K562 (cell line): ENCODE measurements around the gene CABP4. TPM values are rescaled to one million over a fixed set of nuclear protein-coding genes. Genes with fewer than 3 reads are reported as not detected.
A peak's percentile ranks its signal among the peaks of the same experiment; 100 is the strongest.

Experiments
- BCL6 ChIP-seq: fragments of 250-450 bp; sonication (Bioruptor Pico); IDR thresholded peaks from 2 replicates; pipeline ENCODE4 v1.4.0; 2020
- CBX2 ChIP-seq: fragments of 200-600 bp; sonication (generic); IDR thresholded peaks from one replicate; pipeline ENCODE4 v1.6.1; 2012; ENCODE audit warnings: mild to moderate bottlenecking, low read length, inconsistent platforms; ENCODE audit not compliant: insufficient read depth, poor library complexity, severe bottlenecking
- FOXA3 ChIP-seq, 2 experiments: fragments of 450-650 bp in 1 of 2; sonication (generic) in 1 of 2; formaldehyde crosslinking; IDR thresholded peaks in 1 of 2; conservative IDR thresholded peaks in 1 of 2; 2 replicates each; pipeline versions ENCODE4 v1.4.0 to v1.8.0; 2020 to 2022; ENCODE audit warnings: mild to moderate bottlenecking in 2 of 2, missing genetic modification reagents in 1 of 2
- FOXK1 ChIP-seq: sonication (generic); formaldehyde crosslinking; IDR thresholded peaks from 2 replicates; pipeline ENCODE4 v1.8.0; 2022; ENCODE audit warnings: missing genetic modification reagents, mild to moderate bottlenecking, borderline replicate concordance
- FOXO4 ChIP-seq: fragments of 450-650 bp; formaldehyde crosslinking; IDR thresholded peaks from 2 replicates; pipeline ENCODE4 v1.4.0; 2020; ENCODE audit warnings: mild to moderate bottlenecking, moderate library complexity
- HDAC1 ChIP-seq, 2 experiments: fragments of 450-650 bp; IDR thresholded peaks; 2 replicates each; pipeline ENCODE4 v1.6.1; 2016 to 2017; ENCODE audit warnings: inconsistent platforms in 1 of 2, mild to moderate bottlenecking in 1 of 2, moderate library complexity in 1 of 2
- HES1 ChIP-seq: fragments of 450-650 bp; IDR thresholded peaks from 2 replicates; pipeline ENCODE4 v1.6.1; 2016; ENCODE audit warnings: low read depth, mild to moderate bottlenecking, moderate library complexity
- HEY1 ChIP-seq: fragments of 250-450 bp; sonication (Bioruptor Pico); IDR thresholded peaks from 2 replicates; pipeline ENCODE4 v1.5.0; 2020; ENCODE audit warnings: mild to moderate bottlenecking, moderate library complexity, borderline replicate concordance
- JUND ChIP-seq, 2 experiments: IDR thresholded peaks; 2 replicates in 1 of 2; 3 replicates in 1 of 2; pipeline ENCODE4 v1.6.1; 2011; ENCODE audit warnings: borderline replicate concordance in 2 of 2, low read depth in 2 of 2, low read length in 2 of 2, improper control_type of control experiment in 1 of 2, missing biosample characterization in 1 of 2, missing genetic modification characterization in 1 of 2, missing genetic modification reagents in 1 of 2
- L3MBTL2 ChIP-seq: fragments of 450-650 bp; IDR thresholded peaks from 2 replicates; pipeline ENCODE4 v1.6.1; 2016; ENCODE audit warnings: mild to moderate bottlenecking, moderate library complexity
- POLR2AphosphoS2 ChIP-seq: IDR thresholded peaks from 2 replicates; pipeline ENCODE4 v1.6.1; 2012; ENCODE audit warnings: low read length, improper control_type of control experiment
- POLR2G ChIP-seq: fragments of 200-400 bp; formaldehyde crosslinking; IDR thresholded peaks from 2 replicates; pipeline ENCODE4 v1.6.1; 2017; ENCODE audit warnings: low read depth, mild to moderate bottlenecking, antibody characterized with exemption, low read length, moderate library complexity
- PRMT5 ChIP-seq: sonication (generic); formaldehyde crosslinking; IDR thresholded peaks from 2 replicates; pipeline ENCODE4 v1.5.0; 2020; ENCODE audit warnings: missing genetic modification reagents
- SRSF9 ChIP-seq: fragments of 200-400 bp; formaldehyde crosslinking; IDR thresholded peaks from 2 replicates; pipeline ENCODE4 v1.6.1; 2017; ENCODE audit warnings: low read depth, low read length, borderline replicate concordance
- TBP ChIP-seq: optimal IDR thresholded peaks from 2 replicates; pipeline ENCODE3; 2011; ENCODE audit warnings: low read depth, low read length, improper control_type of control experiment
- ZNF311 ChIP-seq: fragments of 250-450 bp; sonication (Bioruptor Pico); IDR thresholded peaks from 2 replicates; pipeline ENCODE4 v1.4.0; 2020; ENCODE audit warnings: mild to moderate bottlenecking, moderate library complexity
- polyA plus RNA-seq, 8 experiments: library from polyadenylated mRNA; depleted of rRNA in 4 of 8; stranded (reverse) in 5 of 8; unstranded in 3 of 8; fragments of >200 nt; fragmentation: Nextera tagmentation in 2 of 8; fragmentation: Illumina TruSeq in 1 of 8; extraction: Ambion mirVana in 2 of 8; extraction: Trizol in 1 of 8; gene quantifications; 2 replicates each; pipeline versions ENCODE4 v1.2.1 to v1.2.3, GENCODE V29; 2011 to 2014; ENCODE audit warnings: inconsistent platforms in 1 of 8, missing spikeins in 1 of 8
- total RNA-seq, 7 experiments: library from RNA; depleted of rRNA in 6 of 7; stranded (reverse); fragments of >200 nt in 6 of 7; fragmentation: Illumina TruSeq in 2 of 7; extraction: Trizol in 2 of 7; gene quantifications; 2 replicates each; pipeline versions ENCODE4 v1.2.1 to v1.2.3, GENCODE V29; 2011 to 2021; ENCODE audit warnings: low replicate concordance in 1 of 7
- TF ChIP-seq, protein P1 (sequence below): fragments of 250-450 bp; sonication (Bioruptor Pico); IDR thresholded peaks from 2 replicates; pipeline ENCODE4 v1.5.0; 2021
- TF ChIP-seq, protein P2 (sequence below): fragments of 250-450 bp; sonication (Bioruptor Pico); IDR thresholded peaks from 2 replicates; pipeline ENCODE4 v1.5.0; 2020; ENCODE audit warnings: mild to moderate bottlenecking, borderline replicate concordance
- TF ChIP-seq, protein P3 (sequence below): fragments of 200-800 bp; sonication (Bioruptor generic); IDR thresholded peaks from 2 replicates; pipeline ENCODE4 v1.6.1; 2017; ENCODE audit warnings: missing genetic modification characterization, missing compliant biosample characterization

CABP4 gene
- total and polyA plus RNA-seq, 9 of the 15 experiments (the other 6 are each of a cell fraction or from before 2014, with no cell fraction given) = 0.11 TPM; not detected in 8

- TF ChIP-seq, protein P1, sequence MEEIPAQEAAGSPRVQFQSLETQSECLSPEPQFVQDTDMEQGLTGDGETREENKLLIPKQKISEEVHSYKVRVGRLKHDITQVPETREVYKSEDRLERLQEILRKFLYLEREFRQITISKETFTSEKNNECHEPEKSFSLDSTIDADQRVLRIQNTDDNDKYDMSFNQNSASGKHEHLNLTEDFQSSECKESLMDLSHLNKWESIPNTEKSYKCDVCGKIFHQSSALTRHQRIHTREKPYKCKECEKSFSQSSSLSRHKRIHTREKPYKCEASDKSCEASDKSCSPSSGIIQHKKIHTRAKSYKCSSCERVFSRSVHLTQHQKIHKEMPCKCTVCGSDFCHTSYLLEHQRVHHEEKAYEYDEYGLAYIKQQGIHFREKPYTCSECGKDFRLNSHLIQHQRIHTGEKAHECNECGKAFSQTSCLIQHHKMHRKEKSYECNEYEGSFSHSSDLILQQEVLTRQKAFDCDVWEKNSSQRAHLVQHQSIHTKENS (CRISPR knock-in tag) = no peak
- peak; percentile 73 for TF ChIP-seq TBP
- 0 out of 2 replicates have a peak, but pooled peaks have one; percentile 13 for TF ChIP-seq JUND (IDR thresholded peaks at IDR 0.05; ENCODE audit: borderline replicate concordance, low read depth, low read length)
- TF ChIP-seq JUND (tag; IDR thresholded peaks at IDR 0.05; ENCODE audit: borderline replicate concordance, low read depth, low read length) = no peak; the same call in 2 of the 3 replicates
- no peak for TF ChIP-seq FOXA3 (CRISPR knock-in tag; conservative IDR thresholded peaks at IDR 0.05 in 1 of 2, IDR thresholded peaks at IDR 0.05 in 1 of 2)
- no peak for TF ChIP-seq HEY1 (CRISPR knock-in tag)
- TF ChIP-seq PRMT5 (CRISPR knock-in tag) = no peak
- no peak for TF ChIP-seq CBX2
- no peak for TF ChIP-seq POLR2AphosphoS2
- peak; percentile 95 for TF ChIP-seq L3MBTL2
- TF ChIP-seq FOXO4 = no peak
- TF ChIP-seq HES1 = no peak
- no peak for TF ChIP-seq FOXK1 (CRISPR knock-in tag)
- TF ChIP-seq POLR2G = peak; percentile 89
- no peak for TF ChIP-seq ZNF311 (CRISPR knock-in tag)
- TF ChIP-seq, protein P2, sequence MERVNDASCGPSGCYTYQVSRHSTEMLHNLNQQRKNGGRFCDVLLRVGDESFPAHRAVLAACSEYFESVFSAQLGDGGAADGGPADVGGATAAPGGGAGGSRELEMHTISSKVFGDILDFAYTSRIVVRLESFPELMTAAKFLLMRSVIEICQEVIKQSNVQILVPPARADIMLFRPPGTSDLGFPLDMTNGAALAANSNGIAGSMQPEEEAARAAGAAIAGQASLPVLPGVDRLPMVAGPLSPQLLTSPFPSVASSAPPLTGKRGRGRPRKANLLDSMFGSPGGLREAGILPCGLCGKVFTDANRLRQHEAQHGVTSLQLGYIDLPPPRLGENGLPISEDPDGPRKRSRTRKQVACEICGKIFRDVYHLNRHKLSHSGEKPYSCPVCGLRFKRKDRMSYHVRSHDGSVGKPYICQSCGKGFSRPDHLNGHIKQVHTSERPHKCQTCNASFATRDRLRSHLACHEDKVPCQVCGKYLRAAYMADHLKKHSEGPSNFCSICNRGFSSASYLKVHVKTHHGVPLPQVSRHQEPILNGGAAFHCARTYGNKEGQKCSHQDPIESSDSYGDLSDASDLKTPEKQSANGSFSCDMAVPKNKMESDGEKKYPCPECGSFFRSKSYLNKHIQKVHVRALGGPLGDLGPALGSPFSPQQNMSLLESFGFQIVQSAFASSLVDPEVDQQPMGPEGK = no peak
- no peak for TF ChIP-seq BCL6 (CRISPR knock-in tag)
- no peak for TF ChIP-seq SRSF9
- TF ChIP-seq, protein P3, sequence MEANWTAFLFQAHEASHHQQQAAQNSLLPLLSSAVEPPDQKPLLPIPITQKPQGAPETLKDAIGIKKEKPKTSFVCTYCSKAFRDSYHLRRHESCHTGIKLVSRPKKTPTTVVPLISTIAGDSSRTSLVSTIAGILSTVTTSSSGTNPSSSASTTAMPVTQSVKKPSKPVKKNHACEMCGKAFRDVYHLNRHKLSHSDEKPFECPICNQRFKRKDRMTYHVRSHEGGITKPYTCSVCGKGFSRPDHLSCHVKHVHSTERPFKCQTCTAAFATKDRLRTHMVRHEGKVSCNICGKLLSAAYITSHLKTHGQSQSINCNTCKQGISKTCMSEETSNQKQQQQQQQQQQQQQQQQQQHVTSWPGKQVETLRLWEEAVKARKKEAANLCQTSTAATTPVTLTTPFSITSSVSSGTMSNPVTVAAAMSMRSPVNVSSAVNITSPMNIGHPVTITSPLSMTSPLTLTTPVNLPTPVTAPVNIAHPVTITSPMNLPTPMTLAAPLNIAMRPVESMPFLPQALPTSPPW (CRISPR knock-in tag) = peak; percentile 57
- TF ChIP-seq HDAC1 (IDR thresholded peaks at IDR 0.05) = no peak
Observed at GRCh38 chr11:67420646-67421429, 34.3 kb upstream of the CABP4 start (continued).
